A549 (cell line): Measurements from ENCODE around the gene MAML1. TPM values are rescaled to one million over a fixed set of nuclear protein-coding genes. Genes with fewer than 3 reads are reported as not detected.

Experiments used
- ATAC-seq, 2 experiments: fragments of 200-7000 bp in 1 of 2; fragments of >200 bp in 1 of 2; cut with Nextera tagmentation in 1 of 2; cut with Tn5 transposase in 1 of 2; 3 replicates each; pipeline versions ENCODE4 v1.8.0 to v1.9.1; 2018 to 2020; ENCODE audit warnings: mild to moderate bottlenecking in 1 of 2, moderate library complexity in 1 of 2
- CTCF ChIA-PET: fragments of 300-600 bp; sonication (Branson Sonifier 250); formaldehyde crosslinking; extraction: SDS; loops from one replicate; lab custom pipeline; 2021; ENCODE audit warnings: antibody characterized with exemption, inconsistent platforms; lab: Yijun Ruan, JAX
- POLR2A ChIA-PET: fragments of 350-600 bp; formaldehyde crosslinking; extraction: SDS; loops from one replicate; lab custom pipeline; 2021; ENCODE audit warnings: antibody characterized with exemption, inconsistent platforms; lab: Yijun Ruan, JAX
- DNase-seq, 2 experiments: peaks; one replicate each; pipeline versions ENCODE4 v3.0.0 to v3.0.0-alpha.2; 2011 to 2016; ENCODE audit warnings: low read depth in 1 of 2, low spot score in 1 of 2
- FAIRE-seq: peaks from 2 replicates; lab custom pipeline; 2011; peaks lifted over from hg19 to GRCh38; lab: Jason Lieb, UNC
- H3K27ac ChIP-seq, 2 experiments: fragments of >200 bp; sonication (Bioruptor Twin); formaldehyde crosslinking; 3 replicates each; pipeline ENCODE4 v1.5.1; 2016 to 2017
- H3K4me1 ChIP-seq: fragments of >200 bp; sonication (Bioruptor Twin); formaldehyde crosslinking; 3 replicates; pipeline ENCODE4 v1.6.1; 2016
- H3K4me2 ChIP-seq: fragments of >200 bp; sonication (Bioruptor Twin); formaldehyde crosslinking; 3 replicates; pipeline ENCODE4 v1.6.1; 2016
- H3K4me3 ChIP-seq: fragments of >200 bp; sonication (Bioruptor Twin); formaldehyde crosslinking; 3 replicates; pipeline ENCODE4 v1.5.1; 2016
- H3K9me3 ChIP-seq: fragments of >200 bp; sonication (Bioruptor Twin); formaldehyde crosslinking; 3 replicates; pipeline ENCODE4 v1.6.1; 2016
- ATOH8 ChIP-seq: fragments of 250-450 bp; sonication (Bioruptor Pico); IDR thresholded peaks from 2 replicates; pipeline ENCODE4 v1.5.0; 2020; ENCODE audit warnings: low read depth, mild to moderate bottlenecking, moderate library complexity
- BHLHE40 ChIP-seq: IDR thresholded peaks from 2 replicates; pipeline ENCODE4 v1.6.1; 2012; ENCODE audit warnings: low read depth, low read length, inconsistent platforms
- CHD2 ChIP-seq: fragments of 150-350 bp; IDR thresholded peaks from 2 replicates; pipeline ENCODE4 v1.6.1; 2014; ENCODE audit warnings: low read length; ENCODE audit not compliant: partially characterized antibody
- CTCF ChIP-seq: fragments of >200 bp; sonication (Bioruptor Twin); formaldehyde crosslinking; IDR thresholded peaks from 3 replicates; pipeline ENCODE4 v1.5.1; 2016
- E2F6 ChIP-seq: IDR thresholded peaks from 2 replicates; pipeline ENCODE4 v1.6.1; 2012; ENCODE audit warnings: low read depth, borderline replicate concordance
- EHMT2 ChIP-seq: fragments of 200-600 bp; sonication (generic); IDR thresholded peaks from 2 replicates; pipeline ENCODE4 v1.6.1; 2016; ENCODE audit warnings: antibody characterized with exemption, low read depth, mild to moderate bottlenecking, moderate library complexity
- FOSB ChIP-seq: fragments of 250-450 bp; sonication (Bioruptor Pico); IDR thresholded peaks from 2 replicates; pipeline ENCODE4 v1.5.0; 2020; ENCODE audit warnings: mild to moderate bottlenecking, moderate library complexity
- FOSL2 ChIP-seq, 2 experiments: fragments of 450-650 bp in 1 of 2; fragments of >200 bp in 1 of 2; sonication (Bioruptor Twin) in 1 of 2; formaldehyde crosslinking; IDR thresholded peaks; 2 replicates each; pipeline versions ENCODE4 v1.5.0 to v1.6.1; 2016 to 2020; ENCODE audit warnings: mild to moderate bottlenecking in 1 of 2, moderate library complexity in 1 of 2
- GATA3 ChIP-seq: IDR thresholded peaks from 2 replicates; pipeline ENCODE4 v1.6.1; 2012; ENCODE audit warnings: borderline replicate concordance
- HDAC2 ChIP-seq: fragments of 200-600 bp; sonication (generic); IDR thresholded peaks from 2 replicates; pipeline ENCODE4 v1.6.1; 2016
- HOXB5 ChIP-seq: fragments of 250-450 bp; sonication (Bioruptor Pico); IDR thresholded peaks from 2 replicates; pipeline ENCODE4 v1.5.0; 2020; ENCODE audit warnings: mild to moderate bottlenecking, moderate library complexity
- KDM1A ChIP-seq: fragments of 200-600 bp; sonication (generic); IDR thresholded peaks from 2 replicates; pipeline ENCODE4 v1.6.1; 2016; ENCODE audit warnings: low read depth, mild to moderate bottlenecking
- MAX ChIP-seq: IDR thresholded peaks from 2 replicates; pipeline ENCODE4 v1.6.1; 2012
- MAZ ChIP-seq: fragments of 150-350 bp; IDR thresholded peaks from 2 replicates; pipeline ENCODE4 v1.6.1; 2014; ENCODE audit warnings: antibody characterized with exemption, low read depth, low read length, borderline replicate concordance
- MYC ChIP-seq: IDR thresholded peaks from 2 replicates; pipeline ENCODE4 v1.6.1; 2012; ENCODE audit warnings: mild to moderate bottlenecking, inconsistent platforms, low read length, improper control_type of control experiment, borderline replicate concordance
- NFE2L2 ChIP-seq: fragments of 150-350 bp; conservative IDR thresholded peaks from 2 replicates; pipeline ENCODE4 v1.6.1; 2014; ENCODE audit warnings: low read length
- NPAS2 ChIP-seq: fragments of 250-450 bp; sonication (Bioruptor Pico); IDR thresholded peaks from 2 replicates; pipeline ENCODE4 v1.8.0; 2022; ENCODE audit warnings: mild to moderate bottlenecking, moderate library complexity, borderline replicate concordance
- PBX3 ChIP-seq: IDR thresholded peaks from 2 replicates; pipeline ENCODE4 v1.6.1; 2012
- POLR2AphosphoS2 ChIP-seq: conservative IDR thresholded peaks from 2 replicates; pipeline ENCODE4 v1.6.1; 2012; ENCODE audit warnings: low read length, improper control_type of control experiment, inconsistent platforms
- REST ChIP-seq: fragments of 200-600 bp; sonication (generic); IDR thresholded peaks from 2 replicates; pipeline ENCODE4 v1.6.1; 2016; ENCODE audit warnings: antibody characterized with exemption, mild to moderate bottlenecking, moderate library complexity
- RFX5 ChIP-seq: fragments of 450-650 bp; IDR thresholded peaks from 2 replicates; pipeline ENCODE4 v1.7.1; 2014; ENCODE audit warnings: antibody characterized with exemption, mild to moderate bottlenecking, moderate library complexity
- RNF2 ChIP-seq: fragments of 200-600 bp; sonication (generic); IDR thresholded peaks from 2 replicates; pipeline ENCODE4 v1.6.1; 2016; ENCODE audit warnings: low read depth, mild to moderate bottlenecking, antibody characterized with exemption, moderate library complexity, borderline replicate concordance
- TP53 ChIP-seq: fragments of 250-450 bp; sonication (Bioruptor Pico); IDR thresholded peaks from 2 replicates; pipeline ENCODE4 v1.5.0; 2021; ENCODE audit warnings: mild to moderate bottlenecking, moderate library complexity
- ZC3H11A ChIP-seq: fragments of 450-650 bp; IDR thresholded peaks from 2 replicates; pipeline ENCODE4 v1.6.1; 2014; ENCODE audit warnings: antibody characterized with exemption, mild to moderate bottlenecking
- ZFP36 ChIP-seq: fragments of 450-650 bp; IDR thresholded peaks from 2 replicates; pipeline ENCODE4 v1.6.1; 2014; ENCODE audit warnings: borderline replicate concordance; ENCODE audit not compliant: partially characterized antibody
- ZNF302 ChIP-seq: fragments of 250-450 bp; sonication (Bioruptor Pico); IDR thresholded peaks from 2 replicates; pipeline ENCODE4 v1.9.0; 2021; ENCODE audit warnings: inconsistent platforms, mild to moderate bottlenecking, moderate library complexity
- WGBS: methylation state at CpG from one replicate; pipeline ENCODE4 v1.1.6; 2017; ENCODE audit errors: missing lambda C conversion rate; 5-methylcytosine and 5-hydroxymethylcytosine counted together
- polyA plus RNA-seq, 4 experiments: library from polyadenylated mRNA; depleted of rRNA in 3 of 4; stranded (reverse); fragments of >200 nt; fragmentation: RNase III in 1 of 4; extraction: RNeasy Plus Mini Kit Qiagen cat#74134 plus additional on column Dnase treatment in 1 of 4; gene quantifications; 2 replicates in 3 of 4; 3 replicates in 1 of 4; pipeline ENCODE4 v1.2.3, GENCODE V29; 2011 to 2017

The MAML1 gene
- polyA plus RNA-seq, 2 of the 4 experiments (the other 2 are of a cell fraction): 6.9 to 12.0 TPM

- TF ChIP-seq ZC3H11A (no peak), PBX3 (no peak), MYC (no peak)
Observed at GRCh38 chr5:179783128-179783527, 50.5 kb downstream of the MAML1 start (continued).

GRCh38 chr5:179786861-179787260, 54.2 kb downstream of the MAML1 start:
- Histone ChIP-seq H3K4me1 (no peaks in the 10 kb centered on the region), H3K9me3 (no peaks in the 10 kb centered on the region), H3K4me3 (no peak overlapping the region), H3K4me2 (no peak overlapping the region), H3K27ac (no peak overlapping the region)
- ATAC-seq: peak; percentile 9 to 17; a peak in 2 of 6 replicates
- CTCF ChIA-PET: interaction anchor here (0.8 to 2.8 kb wide), 5 partner anchors 9 to 33 kb away, joined by 3 to 13 read pairs (median 5); no protein-coding TSS in a partner anchor
- TF ChIP-seq CTCF (no peak), TP53 (CRISPR knock-in tag) (no peak), RFX5 (no peak), HDAC2 (no peak), MAX (no peak), POLR2AphosphoS2 (no peak), KDM1A (no peak), BHLHE40 (no peak), FOSL2 (IDR thresholded peaks at IDR 0.05) (no peak), FOSL2 (CRISPR knock-in tag; IDR thresholded peaks at IDR 0.05) (no peak), REST (no peak), GATA3 (no peak), FOSB (CRISPR knock-in tag) (no peak), NPAS2 (CRISPR knock-in tag) (no peak), ZFP36 (no peak)
- FAIRE-seq: no peak
- DNase-seq: no peak
- POLR2A ChIA-PET: no interaction called here
- 67% methylated on average over 10 of the region's 12 CpGs for WGBS

GRCh38 chr5:179788193-179788854, 55.7 kb downstream of the MAML1 start:
- CTCF ChIA-PET: interaction anchor here (0.5 to 6.4 kb wide), 9 partner anchors 8 to 1382 kb away, joined by 3 to 28 read pairs (median 4); no protein-coding TSS in a partner anchor
- Histone ChIP-seq H3K9me3 (no peaks in the 10 kb centered on the region), H3K27ac (no peak overlapping the region), H3K4me3 (no peak overlapping the region), H3K4me2 (no peak overlapping the region), H3K4me1 (no peaks in the 10 kb centered on the region)
- FAIRE-seq: no peak
- POLR2A ChIA-PET: no interaction called here
- 88% methylated on average over 7 of the region's 7 CpGs for WGBS
- ATAC-seq: 0 out of 6 replicates have a peak, but pooled peaks of 1 of the 2 experiments have one; percentile 7
- DNase-seq: no peak
- TF ChIP-seq EHMT2 (no peak), RFX5 (no peak), NFE2L2 (no peak), E2F6 (no peak), ATOH8 (CRISPR knock-in tag) (no peak), CHD2 (no peak), BHLHE40 (no peak), MAX (no peak), RNF2 (no peak), HOXB5 (no peak), MAZ (no peak), ZNF302 (CRISPR knock-in tag) (no peak)
